Measurements from ENCODE around the gene SDHA.

DNA sequence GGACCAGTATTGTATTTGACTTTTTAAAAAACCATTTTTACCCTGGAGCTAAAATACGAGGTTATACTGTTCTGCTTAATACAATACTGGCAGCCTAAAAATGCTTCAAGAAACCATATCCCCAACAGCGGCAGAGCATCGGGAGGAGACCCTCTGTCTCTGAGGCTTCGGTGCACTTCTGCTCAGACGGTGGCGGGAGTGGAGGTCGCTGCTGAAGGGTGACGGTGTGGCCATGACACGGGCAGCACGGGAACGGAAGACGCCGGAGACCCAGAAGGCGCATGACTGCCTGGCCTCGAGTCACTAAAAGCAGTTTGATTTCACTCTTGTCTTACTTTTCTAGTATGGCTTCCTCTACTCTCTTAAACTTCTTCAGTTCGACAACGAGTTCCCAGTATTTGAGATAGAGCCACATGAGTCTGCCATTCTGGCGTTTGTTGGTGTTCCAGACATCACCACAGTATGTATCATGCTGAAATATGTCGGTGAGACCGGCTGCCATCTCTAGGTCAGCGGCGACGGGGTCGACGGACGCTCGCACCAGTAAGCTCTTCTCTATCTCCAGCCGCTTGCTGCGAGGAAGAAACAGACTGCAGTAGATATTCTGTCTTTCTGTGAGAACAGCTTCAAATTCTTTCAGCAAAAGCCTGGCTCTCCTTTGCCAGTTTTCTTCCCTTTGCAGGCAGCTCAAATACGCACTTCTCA, 13.0 kb upstream of the SDHA start:
- TF ChIP-seq, protein P1, sequence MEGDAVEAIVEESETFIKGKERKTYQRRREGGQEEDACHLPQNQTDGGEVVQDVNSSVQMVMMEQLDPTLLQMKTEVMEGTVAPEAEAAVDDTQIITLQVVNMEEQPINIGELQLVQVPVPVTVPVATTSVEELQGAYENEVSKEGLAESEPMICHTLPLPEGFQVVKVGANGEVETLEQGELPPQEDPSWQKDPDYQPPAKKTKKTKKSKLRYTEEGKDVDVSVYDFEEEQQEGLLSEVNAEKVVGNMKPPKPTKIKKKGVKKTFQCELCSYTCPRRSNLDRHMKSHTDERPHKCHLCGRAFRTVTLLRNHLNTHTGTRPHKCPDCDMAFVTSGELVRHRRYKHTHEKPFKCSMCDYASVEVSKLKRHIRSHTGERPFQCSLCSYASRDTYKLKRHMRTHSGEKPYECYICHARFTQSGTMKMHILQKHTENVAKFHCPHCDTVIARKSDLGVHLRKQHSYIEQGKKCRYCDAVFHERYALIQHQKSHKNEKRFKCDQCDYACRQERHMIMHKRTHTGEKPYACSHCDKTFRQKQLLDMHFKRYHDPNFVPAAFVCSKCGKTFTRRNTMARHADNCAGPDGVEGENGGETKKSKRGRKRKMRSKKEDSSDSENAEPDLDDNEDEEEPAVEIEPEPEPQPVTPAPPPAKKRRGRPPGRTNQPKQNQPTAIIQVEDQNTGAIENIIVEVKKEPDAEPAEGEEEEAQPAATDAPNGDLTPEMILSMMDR (IDR thresholded peaks at IDR 0.05; ENCODE audit: insufficient read depth, low read length, poor library complexity, severe bottlenecking): no peak
- no peak for TF ChIP-seq EZH2phosphoT487 (conservative IDR thresholded peaks at IDR 0.05; ENCODE audit: low read length)

Data from SU-DHL-6 (cell line).